Naive B cell (primary cell): ENCODE results near the gene TSPYL4. TPM values are rescaled to one million over a fixed set of nuclear protein-coding genes. Genes with fewer than 3 reads are reported as not detected.
A peak's percentile ranks its signal among the peaks of the same experiment; 100 is the strongest.

Experiments
- ATAC-seq, 2 donors: fragments of 150-1000 bp; cut with Tn5 transposase; 2 replicates each; pipeline ENCODE4 v1.10.0; 2021; ENCODE audit warnings: low read depth in 2 of 2, mild to moderate bottlenecking in 2 of 2, moderate library complexity in 2 of 2
- DNase-seq: peaks from one replicate; pipeline ENCODE4 v3.0.0; 2022
- H3K27ac Mint-ChIP-seq, 6 donors: one replicate each; pipeline ENCODE4 v1.8.0; 2020 to 2022; ENCODE audit warnings: mild to moderate bottlenecking in 6 of 6, mixed read lengths in 6 of 6, moderate library complexity in 5 of 6, inconsistent platforms in 2 of 6
- H3K27me3 Mint-ChIP-seq, 3 donors: one replicate each; pipeline ENCODE4 v1.8.0; 2021 to 2022; ENCODE audit warnings: mixed read lengths in 3 of 3, mild to moderate bottlenecking in 1 of 3
- H3K36me3 Mint-ChIP-seq, 2 donors: one replicate each; pipeline ENCODE4 v1.8.0; 2020 to 2022; ENCODE audit warnings: mixed read lengths in 2 of 2, inconsistent platforms in 1 of 2, mild to moderate bottlenecking in 1 of 2
- H3K4me1 Mint-ChIP-seq, 3 donors: one replicate each; pipeline ENCODE4 v1.8.0; 2020 to 2022; ENCODE audit warnings: mixed read lengths in 3 of 3, inconsistent platforms in 1 of 3, mild to moderate bottlenecking in 1 of 3, moderate library complexity in 1 of 3
- H3K4me3 Mint-ChIP-seq, 8 donors: one replicate each; pipeline ENCODE4 v1.8.0; 2020 to 2022; ENCODE audit warnings: mild to moderate bottlenecking in 8 of 8, mixed read lengths in 8 of 8, moderate library complexity in 8 of 8, inconsistent platforms in 2 of 8
- H3K9me3 Mint-ChIP-seq, 7 donors: one replicate each; pipeline ENCODE4 v1.8.0; 2020 to 2022; ENCODE audit warnings: mixed read lengths in 7 of 7, mild to moderate bottlenecking in 5 of 7, inconsistent platforms in 2 of 7, moderate library complexity in 1 of 7
- polyA plus RNA-seq, 6 donors: library from polyadenylated mRNA; unstranded; fragments of 300-500 nt; fragmentation: Illumina TruSeq; gene quantifications; one replicate each; pipeline ENCODE4 v1.2.3, GENCODE V29; 2021; ENCODE audit warnings: low read depth in 6 of 6

The TSPYL4 gene
- polyA plus RNA-seq, 6 donors from 2014 or later, result 11.6 to 17.8 (median 14.4) TPM

DNA sequence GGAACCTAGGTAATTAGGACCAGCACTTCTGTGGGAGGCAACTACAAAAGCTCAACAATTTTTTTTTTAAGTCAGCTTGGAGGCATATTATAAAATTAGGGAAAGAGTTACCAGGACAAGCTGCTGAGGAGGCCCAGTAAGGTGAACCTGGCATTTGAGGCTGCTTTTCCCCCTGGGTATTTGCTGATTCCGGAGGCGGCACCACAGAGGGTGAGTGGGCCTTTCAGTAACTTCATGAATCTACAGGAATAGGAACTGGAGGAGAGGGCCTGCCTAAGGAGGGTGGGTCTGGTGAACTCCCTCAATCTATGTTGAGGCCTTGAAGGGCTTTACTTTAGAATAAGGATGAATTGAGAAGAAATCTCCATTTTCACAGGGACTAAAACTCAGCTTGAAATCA, 14.6 kb downstream of the TSPYL4 start:
- Mint-ChIP-seq H3K36me3 (peaks cover 0 to 9% of the 10 kb centered on the region in 2 donors), H3K27me3 (no peaks in the 10 kb centered on the region), H3K9me3 (no peaks in the 10 kb centered on the region), H3K4me3 (no peak overlapping the region), H3K27ac (peak overlapping the region in 1 of 6 donors; percentile 72), H3K4me1 (no peaks in the 10 kb centered on the region)
- ATAC-seq (no peak), DNase-seq (no peak)

- DNase-seq (no peak), ATAC-seq (no peak)
- Mint-ChIP-seq H3K4me3 (no peak overlapping the region), H3K9me3 (no peaks in the 10 kb centered on the region), H3K27me3 (no peaks in the 10 kb centered on the region), H3K36me3 (peaks cover 0 to 13% of the 10 kb centered on the region in 2 donors), H3K4me1 (no peaks in the 10 kb centered on the region), H3K27ac (peak overlapping the region in 1 of 6 donors; percentile 76)
Observed at GRCh38 chr6:116238083-116238482, 15.8 kb downstream of the TSPYL4 start.

DNA sequence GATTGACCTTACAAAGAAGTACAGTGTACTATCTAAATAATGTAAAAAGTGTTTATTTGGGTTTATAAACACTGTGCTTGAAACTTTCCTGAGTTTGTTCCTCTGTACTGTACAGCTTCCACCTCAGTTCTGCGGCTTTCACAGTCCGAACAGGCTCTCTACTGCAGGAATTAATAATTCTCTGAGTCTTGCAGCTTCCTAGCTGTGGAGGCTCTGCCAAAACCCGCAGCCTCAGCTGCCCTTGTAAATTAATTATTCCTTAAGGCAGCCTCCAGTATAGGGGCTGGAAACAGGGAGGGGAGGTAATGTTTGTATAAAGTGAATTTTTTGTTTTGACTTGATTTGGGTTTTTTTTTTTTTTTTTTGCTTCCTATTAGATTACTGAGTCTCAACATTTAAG, 19.2 kb downstream of the TSPYL4 start:
- no peak overlapping the region for H3K27ac Mint-ChIP-seq
- no peaks in the 10 kb centered on the region for H3K27me3 Mint-ChIP-seq
- no peak for DNase-seq
- H3K4me3 Mint-ChIP-seq, result no peak overlapping the region
- H3K36me3 Mint-ChIP-seq, result peaks cover 9 to 14% of the 10 kb centered on the region in 2 donors
- H3K4me1 Mint-ChIP-seq, result peaks cover 0 to 6% (median 0%) of the 10 kb centered on the region in 3 donors
- no peaks in the 10 kb centered on the region for H3K9me3 Mint-ChIP-seq
- no peak for ATAC-seq

DNA sequence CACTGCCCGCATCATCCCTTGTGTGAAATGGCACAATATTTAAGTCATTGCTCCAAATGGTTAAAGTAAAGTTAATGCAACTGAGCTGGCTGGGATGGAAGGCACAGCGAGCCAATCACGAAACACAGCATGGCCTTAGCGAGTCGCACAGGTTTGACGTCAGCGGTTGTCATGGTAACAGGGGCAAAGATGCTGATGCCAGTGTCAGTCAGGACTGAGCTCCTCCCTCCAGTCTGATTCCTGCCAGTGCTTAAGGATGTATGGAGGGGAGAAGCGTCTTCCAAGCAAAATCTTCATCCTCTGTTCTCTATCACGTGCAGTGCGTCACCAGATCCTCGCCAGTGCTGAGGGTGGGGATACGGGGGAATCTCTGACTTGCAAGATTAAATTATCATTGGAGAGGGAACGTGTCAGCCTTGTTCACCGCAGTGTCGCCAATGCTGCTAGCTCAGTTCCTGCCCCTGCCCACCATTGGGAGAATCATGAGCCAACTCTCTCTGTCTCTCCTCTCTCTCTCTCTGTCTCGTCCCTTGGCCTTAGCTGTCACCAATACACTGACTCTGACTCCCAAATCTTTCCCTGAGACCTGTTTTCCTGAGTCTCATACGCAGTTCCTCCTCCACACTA, 24.5 kb downstream of the TSPYL4 start:
- peak in 1 of 2 donors; percentile 27 for ATAC-seq
- no peak for DNase-seq
- H3K27ac Mint-ChIP-seq, result peak overlapping the region in 1 of 6 donors; percentile 55
- H3K36me3 Mint-ChIP-seq, result peaks cover 23 to 28% of the 10 kb centered on the region in 2 donors
- no peaks in the 10 kb centered on the region for H3K27me3 Mint-ChIP-seq
- H3K9me3 Mint-ChIP-seq, result no peaks in the 10 kb centered on the region
- H3K4me3 Mint-ChIP-seq, result no peak overlapping the region
- peaks cover 0 to 8% (median 0%) of the 10 kb centered on the region in 3 donors for H3K4me1 Mint-ChIP-seq

GRCh38 chr6:116223355-116223754, 30.5 kb downstream of the TSPYL4 start:
- Mint-ChIP-seq H3K36me3 (peaks cover 7 to 20% of the 10 kb centered on the region in 2 donors), H3K4me3 (no peak overlapping the region), H3K9me3 (no peaks in the 10 kb centered on the region), H3K4me1 (no peaks in the 10 kb centered on the region), H3K27me3 (no peaks in the 10 kb centered on the region), H3K27ac (no peak overlapping the region)
- no peak for DNase-seq
- ATAC-seq, result no peak

GRCh38 chr6:116221911-116222310, 32.0 kb downstream of the TSPYL4 start:
- Mint-ChIP-seq H3K9me3 (no peaks in the 10 kb centered on the region), H3K4me3 (no peak overlapping the region), H3K4me1 (no peaks in the 10 kb centered on the region), H3K27me3 (no peaks in the 10 kb centered on the region), H3K36me3 (peaks cover 7 to 20% of the 10 kb centered on the region in 2 donors), H3K27ac (no peak overlapping the region)
- ATAC-seq (no peak), DNase-seq (no peak)

- H3K27me3 Mint-ChIP-seq, result no peaks in the 10 kb centered on the region
- no peaks in the 10 kb centered on the region for H3K4me1 Mint-ChIP-seq
- H3K27ac Mint-ChIP-seq, result no peak overlapping the region
- H3K36me3 Mint-ChIP-seq, result peaks cover 7 to 20% of the 10 kb centered on the region in 2 donors
- no peak for ATAC-seq
- no peak overlapping the region for H3K4me3 Mint-ChIP-seq
- no peaks in the 10 kb centered on the region for H3K9me3 Mint-ChIP-seq
- no peak for DNase-seq
Observed at GRCh38 chr6:116221067-116221466, 32.8 kb downstream of the TSPYL4 start.

- no peaks in the 10 kb centered on the region for H3K9me3 Mint-ChIP-seq
- H3K27me3 Mint-ChIP-seq, result no peaks in the 10 kb centered on the region
- H3K27ac Mint-ChIP-seq, result no peak overlapping the region
- peaks cover 6 to 7% of the 10 kb centered on the region in 2 donors for H3K36me3 Mint-ChIP-seq
- ATAC-seq, result no peak
- no peak overlapping the region for H3K4me3 Mint-ChIP-seq
- no peaks in the 10 kb centered on the region for H3K4me1 Mint-ChIP-seq
- no peak for DNase-seq
Observed at GRCh38 chr6:116218866-116219265, 35.0 kb downstream of the TSPYL4 start.

- no peak for ATAC-seq
- H3K9me3 Mint-ChIP-seq, result no peaks in the 10 kb centered on the region
- peaks cover under 1 to 1% of the 10 kb centered on the region in 2 donors for H3K36me3 Mint-ChIP-seq
- no peaks in the 10 kb centered on the region for H3K4me1 Mint-ChIP-seq
- no peaks in the 10 kb centered on the region for H3K27me3 Mint-ChIP-seq
- no peak overlapping the region for H3K27ac Mint-ChIP-seq
- peak; percentile 9 for DNase-seq
- H3K4me3 Mint-ChIP-seq, result no peak overlapping the region
Observed at GRCh38 chr6:116218172-116218633, 35.7 kb downstream of the TSPYL4 start.

GRCh38 chr6:116217069-116217468, 36.8 kb downstream of the TSPYL4 start:
- peak; percentile 43 to 46 for ATAC-seq
- no peak overlapping the region for H3K4me3 Mint-ChIP-seq
- peak overlapping the region in 1 of 6 donors; percentile 18 for H3K27ac Mint-ChIP-seq
- DNase-seq, result peak; percentile 25
- no peaks in the 10 kb centered on the region for H3K27me3 Mint-ChIP-seq
- H3K9me3 Mint-ChIP-seq, result no peaks in the 10 kb centered on the region
- no peaks in the 10 kb centered on the region for H3K36me3 Mint-ChIP-seq
- H3K4me1 Mint-ChIP-seq, result no peaks in the 10 kb centered on the region

DNA sequence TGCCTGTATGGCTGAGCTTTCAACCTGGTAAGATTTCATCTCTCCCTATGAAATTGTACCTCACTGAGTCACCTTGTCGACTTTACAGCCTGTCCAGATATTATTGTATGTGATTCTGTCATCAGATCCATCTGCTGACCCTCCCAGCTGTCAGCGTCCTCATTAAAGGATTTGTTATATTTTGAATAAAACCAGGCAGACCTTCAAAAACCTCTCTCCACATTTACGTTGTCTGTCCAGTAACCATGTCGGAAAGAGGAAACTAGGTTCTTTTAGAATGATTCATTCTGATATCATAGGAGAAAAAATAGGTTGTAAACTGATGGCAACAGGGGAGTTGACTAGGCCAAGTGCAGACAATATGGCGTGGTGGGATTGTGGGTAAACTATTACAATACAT, 38.5 kb downstream of the TSPYL4 start:
- no peaks in the 10 kb centered on the region for H3K27me3 Mint-ChIP-seq
- H3K4me3 Mint-ChIP-seq, result no peak overlapping the region
- no peak for ATAC-seq
- no peaks in the 10 kb centered on the region for H3K4me1 Mint-ChIP-seq
- no peaks in the 10 kb centered on the region for H3K9me3 Mint-ChIP-seq
- H3K27ac Mint-ChIP-seq, result peak overlapping the region in 1 of 6 donors; percentile 39
- no peak for DNase-seq
- H3K36me3 Mint-ChIP-seq, result no peaks in the 10 kb centered on the region

DNA sequence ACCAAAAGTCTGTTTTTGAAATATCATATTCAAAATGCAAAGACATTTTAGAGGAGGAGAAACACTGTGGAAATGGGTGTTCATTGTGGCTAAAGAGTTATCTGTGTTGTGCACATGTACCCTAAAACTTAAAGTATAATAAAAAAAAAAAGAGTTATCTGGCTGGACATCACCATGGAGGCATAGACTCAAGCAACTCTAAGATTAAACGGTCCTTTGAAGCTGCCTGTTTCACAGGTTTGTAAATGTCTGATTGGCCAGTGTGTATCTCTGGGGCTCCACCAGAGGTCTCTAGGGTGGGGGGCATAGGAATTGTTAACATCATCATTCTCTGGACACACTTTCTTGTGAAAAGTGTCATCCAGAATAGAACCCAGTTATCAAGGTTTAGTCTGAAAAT, 39.2 kb downstream of the TSPYL4 start:
- Mint-ChIP-seq H3K9me3 (no peaks in the 10 kb centered on the region), H3K27me3 (no peaks in the 10 kb centered on the region), H3K27ac (no peak overlapping the region), H3K4me1 (no peaks in the 10 kb centered on the region), H3K36me3 (no peaks in the 10 kb centered on the region), H3K4me3 (peak overlapping the region in 1 of 8 donors; percentile 44)
- no peak for DNase-seq
- no peak for ATAC-seq

DNA sequence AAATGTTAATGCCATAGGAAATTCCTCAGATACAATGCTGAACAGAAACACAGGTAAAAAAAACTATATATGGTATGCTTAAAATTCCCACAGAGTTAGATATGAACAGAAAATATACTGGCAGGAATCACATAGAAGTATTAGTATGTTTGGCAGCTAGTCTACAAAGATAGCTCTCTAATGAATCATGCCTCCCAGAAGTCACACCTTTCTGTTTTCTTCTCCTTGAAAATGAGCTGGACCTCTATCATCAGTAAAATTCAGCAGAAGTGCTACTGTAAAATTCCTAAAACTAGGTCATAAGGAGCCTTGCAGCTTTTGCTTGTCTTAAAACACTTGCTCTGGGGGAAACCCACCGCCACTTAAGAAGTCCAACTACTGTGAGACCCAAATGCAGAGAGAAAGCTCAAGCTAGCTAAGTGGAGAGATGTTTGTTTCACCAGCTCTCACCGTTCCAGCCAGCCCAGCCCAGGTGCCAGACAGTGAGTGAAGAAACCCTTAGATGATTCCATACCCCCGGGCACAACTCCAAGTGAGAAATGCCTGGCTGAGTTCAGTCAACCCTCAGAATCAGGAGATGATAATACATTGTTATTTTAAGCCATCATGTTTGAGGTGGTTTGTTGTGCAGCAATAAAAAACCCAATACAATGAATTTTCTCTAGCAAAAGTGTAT, 43.0 kb downstream of the TSPYL4 start:
- no peaks in the 10 kb centered on the region for H3K36me3 Mint-ChIP-seq
- ATAC-seq, result no peak
- no peak for DNase-seq
- no peaks in the 10 kb centered on the region for H3K4me1 Mint-ChIP-seq
- no peaks in the 10 kb centered on the region for H3K27me3 Mint-ChIP-seq
- no peak overlapping the region for H3K4me3 Mint-ChIP-seq
- H3K9me3 Mint-ChIP-seq, result no peaks in the 10 kb centered on the region
- peak overlapping the region in 1 of 6 donors; percentile 60 for H3K27ac Mint-ChIP-seq

DNA sequence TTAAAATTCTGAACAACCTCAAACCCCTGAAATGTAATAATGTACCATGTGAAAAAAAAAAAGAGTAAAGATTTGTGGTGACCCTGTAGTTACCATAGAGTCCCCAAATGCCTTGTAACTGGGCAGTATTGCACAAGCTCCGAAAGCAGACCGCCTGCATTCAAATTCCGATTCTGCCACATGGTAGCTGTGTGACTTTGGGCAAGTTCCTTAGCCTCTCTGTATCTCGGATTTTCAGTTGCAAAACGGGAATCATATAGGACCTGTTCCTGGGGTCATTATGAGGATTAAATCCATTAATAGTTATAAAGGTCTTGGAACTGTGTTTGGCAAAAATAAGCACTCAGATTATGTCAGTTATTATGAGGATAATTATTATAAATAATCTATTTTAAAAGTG, 43.6 kb downstream of the TSPYL4 start:
- H3K27ac Mint-ChIP-seq, result peak overlapping the region in 1 of 6 donors; percentile 27
- no peaks in the 10 kb centered on the region for H3K27me3 Mint-ChIP-seq
- DNase-seq, result no peak
- no peaks in the 10 kb centered on the region for H3K36me3 Mint-ChIP-seq
- no peaks in the 10 kb centered on the region for H3K9me3 Mint-ChIP-seq
- no peak for ATAC-seq
- H3K4me1 Mint-ChIP-seq, result no peaks in the 10 kb centered on the region
- H3K4me3 Mint-ChIP-seq, result no peak overlapping the region
